GM21717 (cell line): Measurements from ENCODE around the gene PRRG2.

Source experiments
- ATAC-seq: cut with Tn5 transposase; IDR thresholded peaks from one replicate; pipeline ENCODE4 v1.9.1; 2021; ENCODE audit warnings: mild to moderate bottlenecking, moderate library complexity; ENCODE audit not compliant: unreplicated experiment

Gene PRRG2

DNA sequence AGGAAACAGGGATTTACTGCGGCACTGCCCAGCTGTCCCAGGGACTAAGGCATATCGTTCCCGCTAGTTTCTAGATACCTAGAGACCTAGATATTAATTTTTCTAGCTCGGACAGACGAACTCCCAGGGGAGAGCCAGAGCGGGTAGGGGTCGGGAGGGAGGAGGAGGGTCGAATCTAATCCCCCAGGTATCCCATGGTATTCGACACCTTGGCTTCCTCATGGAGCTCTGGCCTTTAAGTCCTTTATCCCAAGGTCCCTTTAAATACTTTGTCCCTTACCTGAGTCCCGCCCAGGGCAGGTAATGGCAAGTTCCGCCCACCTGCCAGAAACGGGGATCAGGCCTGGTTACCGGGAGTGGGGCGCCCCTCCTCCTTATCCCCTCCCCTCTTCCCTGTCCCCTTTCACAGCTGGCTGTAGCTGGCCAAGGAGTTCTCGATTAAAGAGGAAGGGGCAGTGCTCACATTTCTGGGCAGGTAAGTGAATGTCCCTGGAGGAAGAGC lies at the start of gene PRRG2:
PRRG2 (plus strand) TSS at position 310 of the 502 bp plus-strand sequence. CDS start 1,904 bp downstream, outside the sequence.
- no peak for ATAC-seq

DNA sequence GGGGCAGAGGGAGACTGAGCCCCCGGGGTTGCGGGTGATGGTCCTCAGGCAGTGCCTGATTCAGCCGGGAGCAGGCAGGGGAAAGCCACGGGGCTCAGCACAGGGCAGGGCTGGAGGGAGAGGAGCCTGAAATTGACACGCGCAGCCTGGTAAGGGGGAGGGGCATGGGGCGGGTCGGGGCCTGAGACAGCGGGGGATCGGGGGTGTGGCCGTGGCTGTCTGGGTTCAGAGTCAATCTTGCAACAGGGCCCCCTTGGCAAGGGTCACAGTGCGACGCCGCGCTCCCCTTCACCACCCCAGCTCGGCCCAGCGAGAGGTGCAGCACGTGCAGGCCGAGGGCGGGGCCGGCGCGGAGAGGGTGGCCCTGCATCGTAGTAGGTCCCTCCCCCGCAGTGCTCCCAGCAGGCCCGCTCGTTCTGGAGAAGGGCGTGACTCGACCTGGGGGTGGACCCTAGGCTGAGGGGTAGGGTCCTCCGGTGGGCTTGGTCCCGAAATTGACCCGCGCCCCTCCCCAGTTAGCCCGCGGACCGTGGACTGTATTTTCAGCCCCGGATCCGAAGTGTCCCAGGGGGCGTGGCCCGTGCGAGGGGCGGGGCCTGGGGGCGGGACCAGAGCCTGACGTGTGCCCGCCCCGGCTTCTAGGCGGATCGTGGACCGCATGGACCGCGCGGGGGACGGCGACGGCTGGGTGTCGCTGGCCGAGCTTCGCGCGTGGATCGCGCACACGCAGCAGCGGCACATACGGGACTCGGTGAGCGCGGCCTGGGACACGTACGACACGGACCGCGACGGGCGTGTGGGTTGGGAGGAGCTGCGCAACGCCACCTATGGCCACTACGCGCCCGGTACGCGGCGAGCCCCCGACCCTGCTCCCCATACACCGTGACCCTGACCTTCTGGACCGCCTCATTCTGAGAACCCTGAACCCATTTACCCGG lies 47.3 kb upstream of the PRRG2 start:
- ATAC-seq, result peak; percentile 62

DNA sequence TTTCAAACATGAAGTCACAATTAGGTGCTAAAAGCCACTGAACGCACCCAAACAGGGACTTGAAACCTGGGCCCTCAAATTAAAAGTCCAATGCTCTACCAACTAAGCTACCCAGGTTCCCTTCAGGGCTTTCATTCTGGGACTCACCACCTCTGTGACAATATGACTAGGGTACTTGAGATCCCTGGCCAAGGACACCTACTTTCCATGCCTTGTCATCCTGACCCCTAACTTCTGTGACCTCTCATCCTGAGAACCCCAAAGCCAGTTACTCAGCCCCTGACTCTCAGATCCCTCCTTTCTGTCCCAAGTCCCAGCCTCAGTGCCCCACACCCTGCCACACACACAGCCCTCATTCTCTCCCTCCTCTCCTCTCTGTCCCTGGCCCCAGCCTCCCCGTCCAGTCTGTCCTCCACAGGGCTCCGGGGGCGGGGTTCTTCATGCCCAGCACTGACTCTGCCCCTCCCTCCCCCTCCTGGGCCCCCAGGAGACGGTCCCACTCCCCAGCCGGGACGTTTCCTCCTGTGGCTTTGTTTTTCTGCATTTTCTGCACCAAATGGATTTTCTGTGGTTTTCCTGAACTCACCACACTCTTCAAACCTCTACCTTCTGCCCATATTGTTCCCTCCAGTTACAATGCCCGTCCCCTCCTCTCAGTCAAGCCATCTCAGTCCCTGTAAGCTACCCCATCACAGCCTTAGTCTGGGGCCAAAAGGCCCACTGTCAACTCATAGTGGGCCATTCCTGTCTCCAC lies 46.3 kb upstream of the PRRG2 start:
- ATAC-seq, result no peak

DNA sequence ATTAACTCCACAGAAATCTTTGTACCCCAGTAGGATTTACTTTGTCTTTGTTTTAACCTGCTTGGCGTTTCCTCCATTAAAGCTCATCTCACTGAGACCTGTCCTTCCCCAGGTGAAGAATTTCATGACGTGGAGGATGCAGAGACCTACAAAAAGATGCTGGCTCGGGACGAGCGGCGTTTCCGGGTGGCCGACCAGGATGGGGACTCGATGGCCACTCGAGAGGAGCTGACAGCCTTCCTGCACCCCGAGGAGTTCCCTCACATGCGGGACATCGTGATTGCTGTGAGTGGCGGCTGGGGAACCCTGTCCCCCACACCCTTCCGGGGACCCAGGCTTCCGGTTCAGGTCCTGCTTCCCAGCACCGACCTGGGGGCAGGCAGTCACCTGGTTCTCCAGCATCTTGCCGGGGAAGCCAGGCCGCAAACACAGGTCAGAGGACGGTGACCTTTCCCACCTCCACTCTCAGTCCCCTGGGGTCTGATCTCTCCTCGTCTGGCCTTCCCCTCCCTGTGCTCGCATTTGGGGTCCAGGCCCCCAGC lies 44.1 kb upstream of the PRRG2 start:
- ATAC-seq, result no peak

DNA sequence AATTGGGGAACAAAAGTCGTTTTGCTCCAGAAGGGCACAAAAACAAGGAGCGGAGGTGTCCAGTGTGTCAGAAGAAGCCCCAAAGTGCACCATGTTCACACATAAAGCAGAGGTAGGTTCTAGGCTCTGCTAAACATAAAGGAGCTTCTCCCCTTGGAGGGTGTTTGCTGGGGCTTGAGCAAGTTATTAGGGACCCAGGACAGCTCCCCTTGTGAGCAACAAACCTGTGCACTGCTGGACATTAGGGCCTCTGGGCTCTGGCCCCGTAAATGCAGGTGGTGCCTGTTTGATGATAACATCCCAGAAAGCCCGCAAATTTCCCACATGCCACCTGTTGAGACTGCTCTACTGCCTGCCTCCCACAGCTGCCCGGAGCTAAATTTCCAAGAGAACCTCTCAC lies 42.5 kb upstream of the PRRG2 start:
- ATAC-seq, result no peak

DNA sequence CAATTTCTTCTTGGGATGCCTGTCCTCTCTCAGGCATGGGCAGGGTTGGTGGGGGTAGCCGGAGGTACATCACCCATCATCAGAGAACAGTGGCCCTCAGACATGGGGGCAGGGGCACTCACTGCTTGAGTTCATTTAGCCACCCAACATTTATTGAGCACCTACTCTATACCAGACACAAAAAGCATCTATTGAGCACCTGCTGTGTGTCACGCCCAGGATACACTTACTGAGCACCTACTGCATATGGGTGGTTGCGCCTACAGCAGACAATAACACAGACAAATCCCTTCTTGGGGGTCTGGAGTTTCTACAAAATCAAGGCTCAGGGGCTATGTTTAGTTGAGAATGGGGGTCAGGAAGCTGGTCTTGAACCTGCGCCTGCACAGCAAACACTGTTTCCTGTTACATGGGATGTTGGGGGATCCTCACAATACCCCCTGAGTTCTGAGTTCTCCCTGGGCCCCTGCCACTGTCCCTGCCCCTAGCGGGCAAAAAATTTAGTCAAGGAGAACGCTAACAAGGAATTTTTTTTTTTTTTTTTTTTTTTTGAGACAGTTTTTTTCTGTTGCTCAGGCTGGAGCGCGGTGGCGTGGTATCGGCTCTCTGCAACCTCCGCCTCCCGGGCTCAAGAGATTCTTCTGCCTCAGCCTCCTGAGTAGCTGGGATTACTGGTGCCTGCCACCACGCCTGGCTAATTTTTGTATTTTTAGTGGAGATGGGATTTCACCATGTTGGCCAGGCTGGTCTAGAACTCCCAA lies 41.7 kb upstream of the PRRG2 start:
- no peak for ATAC-seq

DNA sequence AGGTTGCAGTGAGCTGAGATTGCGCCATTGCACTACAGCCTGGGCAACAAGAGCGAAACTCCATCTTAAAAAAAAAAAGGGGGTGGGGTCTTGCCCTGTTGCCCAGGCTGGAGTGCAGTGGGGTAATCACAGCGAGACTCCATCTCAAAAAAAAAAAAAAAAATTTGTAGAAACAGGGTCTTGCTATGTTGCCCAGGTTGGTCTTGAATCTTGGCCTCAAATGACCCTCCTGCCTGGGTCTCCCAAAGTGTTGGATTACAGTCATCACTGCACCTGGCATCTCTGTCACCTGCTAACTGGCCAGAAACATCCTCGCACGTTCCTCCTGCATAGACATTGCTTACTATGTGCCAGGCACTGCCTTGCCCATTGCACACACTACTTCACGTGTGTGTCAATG lies 39.2 kb upstream of the PRRG2 start:
- no peak for ATAC-seq

DNA sequence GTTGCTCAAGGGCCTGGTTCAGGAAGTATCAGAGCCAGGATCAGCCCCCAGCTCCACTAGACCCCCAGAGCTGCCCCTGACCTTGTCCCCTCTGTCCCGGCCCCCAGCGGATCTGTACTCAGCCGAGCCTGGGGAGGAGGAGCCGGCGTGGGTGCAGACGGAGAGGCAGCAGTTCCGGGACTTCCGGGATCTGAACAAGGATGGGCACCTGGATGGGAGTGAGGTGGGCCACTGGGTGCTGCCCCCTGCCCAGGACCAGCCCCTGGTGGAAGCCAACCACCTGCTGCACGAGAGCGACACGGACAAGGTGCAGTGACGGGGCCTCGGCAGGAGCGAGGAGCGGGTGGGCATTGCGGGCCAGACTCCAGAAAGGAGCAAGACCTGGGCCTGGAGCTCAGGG lies 38.7 kb upstream of the PRRG2 start:
- no peak for ATAC-seq

DNA sequence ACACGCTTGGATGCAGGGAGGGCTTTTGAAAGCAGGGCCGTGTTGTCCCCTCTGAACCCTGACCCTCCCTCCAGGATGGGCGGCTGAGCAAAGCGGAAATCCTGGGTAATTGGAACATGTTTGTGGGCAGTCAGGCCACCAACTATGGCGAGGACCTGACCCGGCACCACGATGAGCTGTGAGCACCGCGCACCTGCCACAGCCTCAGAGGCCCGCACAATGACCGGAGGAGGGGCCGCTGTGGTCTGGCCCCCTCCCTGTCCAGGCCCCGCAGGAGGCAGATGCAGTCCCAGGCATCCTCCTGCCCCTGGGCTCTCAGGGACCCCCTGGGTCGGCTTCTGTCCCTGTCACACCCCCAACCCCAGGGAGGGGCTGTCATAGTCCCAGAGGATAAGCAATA lies 38.1 kb upstream of the PRRG2 start:
- ATAC-seq, result no peak

DNA sequence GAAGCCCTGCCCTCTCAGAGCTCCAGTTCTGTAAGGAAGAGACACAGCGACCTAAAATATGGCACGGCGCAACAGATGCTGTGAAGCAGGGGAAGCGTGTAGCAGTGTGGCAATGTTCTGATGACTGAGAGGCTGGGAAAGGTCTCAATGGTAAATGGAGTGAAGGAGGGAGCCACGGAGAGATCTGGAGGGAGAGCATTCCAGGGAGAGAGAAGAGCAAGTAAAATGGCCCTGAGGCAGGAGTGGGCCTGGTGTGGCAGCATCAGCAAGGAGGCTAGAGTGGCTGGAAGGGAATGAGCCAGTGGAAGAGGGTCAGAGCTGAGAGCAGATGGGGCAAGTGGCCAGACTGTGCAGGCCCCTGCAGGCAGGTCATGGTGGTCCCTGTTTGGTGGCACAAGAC lies 37.0 kb upstream of the PRRG2 start:
- ATAC-seq, result no peak

DNA sequence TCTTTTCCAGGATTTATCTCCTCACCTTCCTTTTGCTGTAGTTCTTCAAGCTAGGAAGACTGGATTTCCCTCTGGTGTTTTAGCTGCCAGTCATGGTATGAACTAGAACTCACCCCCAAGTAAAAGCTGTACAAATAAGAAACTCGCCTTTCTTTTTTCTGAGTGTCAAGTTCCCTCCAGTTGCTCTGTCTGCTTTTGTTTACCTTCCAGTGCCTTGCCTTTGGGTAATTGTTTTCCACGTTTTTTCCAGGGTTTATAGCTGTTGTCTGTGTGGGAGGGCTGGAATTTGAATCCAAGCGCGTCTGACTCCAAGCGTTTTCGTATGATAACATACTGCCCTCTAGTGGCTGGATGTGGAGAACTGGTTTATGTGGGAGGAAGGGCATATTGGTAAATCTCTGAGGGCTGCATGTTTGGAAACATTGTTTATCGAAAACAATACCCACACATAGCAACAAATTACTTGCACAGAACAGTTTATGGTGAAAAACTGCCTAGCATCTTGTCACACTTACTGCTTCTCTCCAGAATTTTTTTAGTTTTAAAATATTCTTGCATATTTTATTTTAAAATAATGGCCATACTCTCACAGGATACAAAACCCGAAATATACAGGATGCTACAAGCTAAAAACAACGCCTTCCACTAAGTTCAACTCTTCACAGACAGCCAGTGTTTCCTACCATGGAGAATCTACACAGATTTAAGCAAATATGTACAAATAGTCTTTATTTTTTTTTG lies 34.1 kb upstream of the PRRG2 start:
- ATAC-seq, result no peak

DNA sequence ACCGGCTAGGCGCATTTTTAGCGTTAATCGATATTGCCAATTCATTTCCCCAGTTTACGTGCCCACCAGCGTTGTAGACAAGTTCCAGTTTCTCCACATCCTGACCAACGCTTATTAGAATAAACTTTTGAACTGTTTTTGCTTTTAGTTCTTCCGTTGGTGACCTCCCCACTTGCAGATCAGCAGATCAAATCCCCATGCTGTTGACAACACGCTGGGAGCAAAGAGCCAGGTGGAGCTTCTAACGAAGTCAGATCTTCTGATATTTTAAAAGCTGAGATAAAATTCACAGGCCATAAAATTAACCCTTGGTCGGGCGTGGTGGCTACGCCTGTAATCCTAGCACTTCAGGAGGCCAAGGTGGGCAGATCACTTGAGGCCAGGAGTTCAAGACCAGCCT lies 32.1 kb upstream of the PRRG2 start:
- no peak for ATAC-seq

DNA sequence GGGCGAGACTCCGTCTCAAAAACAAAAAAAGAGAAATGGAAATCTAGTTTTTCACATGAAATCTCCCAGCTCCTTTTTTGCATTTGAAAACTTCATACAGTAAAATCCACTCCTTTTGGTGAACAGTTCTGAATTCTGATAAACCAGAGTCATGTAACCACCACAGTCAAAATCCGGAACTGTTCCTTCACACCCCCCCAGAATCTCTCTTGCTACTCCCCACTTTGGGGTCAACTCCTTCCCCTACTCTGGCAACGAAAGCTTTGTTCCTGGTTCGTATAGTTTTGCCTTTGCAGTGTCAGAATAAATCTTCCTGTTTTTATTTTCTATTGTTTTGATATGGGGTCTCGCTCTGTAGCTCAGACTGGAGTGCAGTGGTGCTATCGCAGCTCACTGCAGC lies 29.6 kb upstream of the PRRG2 start:
- no peak for ATAC-seq

DNA sequence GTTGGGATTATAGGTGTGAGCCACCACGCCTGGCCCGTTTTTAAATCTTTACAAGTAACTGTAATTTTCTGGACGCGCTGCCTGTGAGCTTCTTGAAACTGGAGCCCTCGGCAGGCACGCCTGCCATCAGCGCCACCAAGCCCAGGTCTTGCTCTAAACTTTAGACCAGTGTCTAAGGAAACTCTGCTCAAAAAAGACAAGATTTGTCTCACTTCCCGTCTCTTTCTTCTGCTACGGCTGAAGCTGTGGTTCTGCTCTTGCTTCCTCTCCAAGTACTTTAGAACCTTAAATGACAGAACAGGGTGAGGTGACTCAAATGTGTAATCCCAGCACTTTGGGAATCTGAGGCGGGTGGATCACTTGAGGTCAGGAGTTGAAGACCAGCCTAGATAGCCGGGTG lies 28.4 kb upstream of the PRRG2 start:
- ATAC-seq, result no peak

DNA sequence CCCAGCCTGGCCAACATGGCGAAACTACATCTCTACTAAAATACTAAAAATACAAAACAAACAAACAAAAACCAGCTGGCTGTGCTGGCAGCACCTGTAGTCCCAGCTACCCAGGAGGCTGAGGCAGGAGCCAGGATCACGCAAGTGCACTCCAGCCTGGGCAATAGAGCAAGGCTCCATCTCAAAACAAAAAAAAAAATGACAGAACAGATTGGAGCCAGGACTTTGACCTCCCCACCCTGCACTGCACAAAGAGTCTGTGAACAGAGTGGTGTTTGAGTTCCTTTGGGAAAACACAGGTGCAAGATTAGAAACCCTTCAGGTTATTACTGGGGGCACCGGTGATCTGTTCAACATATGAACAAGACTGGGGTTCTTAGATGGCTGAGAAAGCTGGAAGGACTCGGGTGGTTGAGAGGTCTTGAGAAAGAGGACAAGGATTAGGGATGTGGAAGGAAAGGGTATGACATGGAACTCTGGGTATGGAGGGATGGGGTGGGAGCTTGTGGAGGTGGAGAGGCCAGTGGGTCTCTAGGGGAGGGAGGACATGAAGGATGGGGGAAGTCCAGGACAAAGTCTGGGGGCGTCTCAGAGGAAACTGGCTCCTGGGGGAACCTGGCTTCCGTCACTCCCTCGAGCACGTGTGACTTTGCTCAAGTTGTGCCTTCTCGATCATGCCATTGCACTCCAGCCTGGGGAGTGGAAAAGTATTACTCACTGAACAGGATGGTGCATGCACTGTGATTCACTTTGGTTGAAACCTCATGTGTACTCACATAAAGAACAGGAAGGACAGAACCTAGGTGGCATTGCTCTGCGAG lies 27.5 kb upstream of the PRRG2 start:
- ATAC-seq, result no peak

DNA sequence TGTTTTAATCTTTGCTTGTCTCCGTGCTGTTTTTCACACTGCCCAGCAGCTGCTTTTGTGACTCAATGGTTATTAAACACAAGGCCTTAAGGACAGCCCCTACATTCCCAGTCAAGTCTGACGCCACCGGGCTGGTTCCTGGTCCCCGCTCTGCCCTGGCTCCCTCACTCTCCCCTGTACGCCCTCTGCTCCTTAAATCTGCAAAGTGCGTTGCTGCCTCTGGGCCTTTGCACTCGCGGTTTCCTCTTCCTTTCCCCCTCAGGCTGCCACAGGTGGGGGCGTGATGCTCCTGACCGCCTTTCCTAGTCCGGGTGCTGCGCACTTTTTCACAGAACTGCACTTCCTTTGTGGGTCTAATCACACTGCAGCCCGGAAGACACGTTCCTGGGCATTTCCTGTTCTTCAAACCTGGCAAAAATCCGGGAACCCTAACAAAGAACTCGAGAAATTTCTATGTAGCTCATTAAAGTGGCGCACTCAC lies 26.4 kb upstream of the PRRG2 start:
- no peak for ATAC-seq

DNA sequence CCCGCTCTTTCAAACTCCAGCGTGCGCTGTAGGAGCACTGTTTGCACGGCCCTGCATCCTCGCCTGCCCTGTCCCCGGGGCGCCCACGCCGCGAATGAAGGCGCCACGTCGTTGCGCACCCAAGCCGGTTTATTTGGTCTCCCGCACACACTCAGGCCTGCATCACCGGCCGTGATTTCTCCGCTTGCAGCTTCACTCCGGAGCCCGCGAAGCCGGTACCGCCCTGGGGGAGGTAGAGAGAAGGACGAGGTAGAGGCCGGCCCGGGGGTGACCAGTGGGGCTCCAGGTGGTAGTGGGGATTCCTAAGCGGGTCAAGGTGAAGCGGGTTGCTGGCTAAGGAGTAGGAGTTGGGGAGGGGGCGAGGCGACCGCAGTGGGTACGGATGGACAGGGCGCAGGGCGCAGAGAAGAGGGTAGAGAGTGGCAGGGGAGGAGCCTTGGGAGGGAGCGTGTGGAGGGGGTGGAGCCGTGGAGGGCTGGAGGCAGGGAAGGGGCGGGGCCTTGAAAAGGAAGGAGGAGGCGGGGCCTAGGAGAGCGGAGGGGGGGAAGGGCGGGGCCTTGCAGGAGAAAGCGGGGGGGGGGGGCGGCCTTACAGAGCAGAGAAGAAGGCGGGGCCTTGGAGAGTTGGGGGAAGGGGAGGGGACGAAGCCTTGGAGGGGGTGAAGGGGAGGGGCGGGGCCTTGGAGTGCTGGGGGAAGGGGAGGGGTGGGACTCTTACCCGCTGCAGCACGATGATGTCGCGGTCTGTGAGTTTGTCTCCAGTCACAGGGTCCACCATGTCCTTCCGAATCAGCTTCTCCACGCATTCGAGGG lies 25.3 kb upstream of the PRRG2 start:
- ATAC-seq, result no peak
